ENCODE results near the gene SSTR3.

The SSTR3 gene

DNA sequence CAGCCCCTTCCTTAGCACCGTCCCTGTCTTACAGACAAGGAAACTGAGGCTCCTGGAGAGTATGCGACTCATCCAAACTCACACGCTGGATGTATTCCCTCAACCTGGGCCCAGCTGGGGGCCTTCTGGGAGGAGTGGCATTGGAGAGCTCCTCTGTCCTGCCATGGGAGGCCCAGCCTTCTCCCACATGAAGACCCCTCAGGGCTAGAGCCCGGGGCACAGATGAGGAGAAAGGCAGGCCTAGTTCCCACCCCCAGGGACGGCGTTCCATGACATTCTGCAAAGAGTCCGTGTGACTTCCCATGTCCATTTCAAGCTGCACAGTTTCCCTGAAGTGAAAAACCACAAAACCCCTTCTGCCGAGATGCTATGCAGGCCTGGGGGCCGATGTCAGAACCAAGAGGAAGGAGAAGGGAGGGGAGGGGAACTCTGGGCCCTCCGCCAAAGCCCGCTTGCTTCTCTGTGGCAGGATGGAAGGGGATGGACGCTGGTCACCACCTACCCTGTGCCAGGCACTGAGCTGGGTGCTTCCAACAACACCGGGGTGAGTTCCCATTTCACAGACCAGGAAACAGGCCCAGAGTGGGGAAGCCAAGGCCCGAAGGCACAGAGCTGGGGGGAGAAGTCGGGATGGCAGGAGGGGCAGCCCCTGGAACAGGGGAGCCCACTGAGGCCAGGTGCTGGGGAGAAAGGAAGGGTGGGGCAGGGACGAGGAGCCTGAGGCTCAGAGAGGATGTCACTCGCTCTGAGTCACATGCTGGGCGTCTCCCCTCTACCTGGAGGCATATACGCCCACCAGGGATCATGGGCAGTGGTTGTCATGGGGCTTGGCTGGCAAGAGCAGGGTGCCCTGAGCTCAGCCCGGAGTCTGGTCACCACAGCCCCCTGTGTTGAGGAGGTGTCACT lies 16.1 kb upstream of the SSTR3 start:
- peak; percentile 81 for DNase-seq

DNA sequence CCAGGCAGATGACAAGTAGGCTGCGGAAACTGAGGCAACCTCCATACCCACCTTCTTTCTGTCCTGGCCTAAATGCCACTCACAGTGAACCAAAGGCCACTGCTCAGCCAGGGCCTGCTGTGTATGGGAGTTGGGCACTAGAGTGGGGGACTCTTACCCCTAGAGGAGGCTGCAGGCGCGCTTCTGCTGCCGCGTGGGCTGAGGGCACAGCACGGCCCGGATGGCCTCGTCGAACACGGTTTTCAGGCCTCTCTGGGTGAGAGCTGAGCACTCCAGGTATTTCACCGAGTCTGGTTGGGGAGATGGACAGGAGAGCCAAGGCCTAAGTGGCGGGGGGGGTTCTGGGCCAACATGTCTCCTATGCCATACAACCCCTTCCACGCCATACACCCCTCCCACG lies 14.2 kb upstream of the SSTR3 start:
- no peak for DNase-seq

DNA sequence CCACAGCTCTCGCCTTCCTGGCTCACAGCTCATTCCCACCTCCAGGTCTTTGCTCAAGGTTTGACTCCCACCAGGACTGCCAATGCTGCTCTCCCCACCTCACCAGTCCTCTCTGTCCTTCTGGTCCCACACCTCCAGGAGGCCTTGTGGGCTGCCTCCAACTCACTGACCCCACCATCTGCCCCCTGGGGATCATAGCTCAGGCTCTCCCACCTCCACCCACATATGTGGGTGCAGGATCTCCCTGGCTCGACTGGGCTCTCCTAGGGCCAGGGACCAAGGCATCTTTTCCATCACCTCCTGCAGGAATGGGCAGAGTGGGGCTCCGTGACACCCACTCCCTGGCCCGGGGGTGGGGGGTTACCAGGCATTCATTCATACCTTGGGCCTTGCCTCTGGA lies 13.8 kb upstream of the SSTR3 start:
- no peak for DNase-seq

DNA sequence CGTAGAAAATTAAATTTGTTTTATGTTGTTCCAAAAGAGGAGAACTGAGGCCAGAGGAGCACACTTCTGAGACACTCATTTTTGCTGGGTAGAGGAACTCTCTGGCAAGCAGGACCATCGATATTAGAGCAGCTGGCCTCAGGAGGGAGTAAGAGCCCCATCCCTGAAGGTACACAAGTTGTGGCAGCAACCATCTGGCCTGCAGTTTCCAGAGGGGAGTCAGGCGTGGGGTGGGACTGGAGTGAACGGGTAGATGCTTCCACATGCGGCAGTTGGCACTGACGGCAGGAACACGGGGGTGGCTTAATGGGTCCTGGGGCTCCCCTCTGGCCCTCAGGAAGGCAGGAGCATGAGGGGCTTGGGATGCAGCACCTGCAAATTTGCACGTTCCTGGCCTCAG lies 13.2 kb upstream of the SSTR3 start:
- DNase-seq, result no peak

DNA sequence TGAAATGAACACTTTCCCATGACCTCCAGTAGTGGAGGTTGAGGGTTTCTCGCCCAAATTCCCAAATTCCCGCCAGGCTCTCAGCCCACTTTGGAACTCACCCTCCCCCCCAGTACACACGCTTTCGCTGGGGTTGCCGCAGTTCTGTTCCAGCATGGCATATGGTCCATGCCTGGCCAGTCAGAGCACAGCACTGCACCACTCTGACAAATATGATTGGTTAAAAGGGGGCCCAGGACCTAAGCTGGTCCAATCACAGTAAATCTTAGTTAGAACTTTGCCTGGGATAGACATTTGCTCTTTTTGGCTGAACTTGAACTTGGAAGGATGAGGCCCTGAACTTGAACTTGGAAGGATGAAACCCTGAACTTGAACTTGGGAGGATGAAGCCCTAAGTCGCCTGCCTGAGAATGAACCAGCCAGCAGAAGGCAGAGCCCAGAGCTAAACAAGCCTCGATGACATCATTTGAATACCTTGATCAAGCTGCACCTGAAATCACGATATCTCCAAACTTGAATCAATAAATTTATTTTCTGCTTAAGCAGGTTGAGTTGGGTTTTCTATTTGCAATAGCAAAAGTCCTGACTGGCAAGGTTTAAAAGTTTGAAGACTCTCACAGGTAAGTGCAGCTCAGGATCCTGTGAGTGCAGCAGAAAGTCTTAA lies 12.6 kb upstream of the SSTR3 start:
- DNase-seq, result no peak

DNA sequence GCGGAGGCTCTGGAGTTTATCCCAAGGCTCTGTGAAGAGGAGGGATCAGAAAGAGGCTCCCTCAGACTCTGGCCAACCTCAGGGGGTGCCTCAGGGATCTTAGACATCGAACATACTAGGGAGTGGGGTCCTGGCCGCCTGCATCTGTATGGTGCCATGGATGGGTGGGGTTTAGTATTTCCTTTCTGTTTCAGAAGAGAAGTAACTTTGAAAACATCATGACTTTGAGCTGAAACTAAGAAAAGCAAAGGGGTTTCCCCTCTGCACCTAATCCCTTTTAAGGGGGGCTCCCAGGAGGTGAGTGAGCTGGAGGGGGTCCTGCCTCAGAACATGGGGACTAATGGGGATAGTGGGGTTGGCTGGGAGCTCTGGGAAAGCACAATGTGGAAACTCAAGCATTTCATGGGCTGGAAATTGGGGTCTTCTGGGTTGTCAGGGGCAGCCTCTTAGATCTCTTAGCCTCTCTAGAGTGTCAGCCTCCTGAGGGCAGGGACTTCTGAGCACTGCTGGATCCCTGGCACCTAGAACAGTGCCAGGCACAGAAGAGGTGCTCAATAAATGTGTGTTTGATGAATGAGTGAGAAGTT lies 11.8 kb upstream of the SSTR3 start:
- no peak for DNase-seq

DNA sequence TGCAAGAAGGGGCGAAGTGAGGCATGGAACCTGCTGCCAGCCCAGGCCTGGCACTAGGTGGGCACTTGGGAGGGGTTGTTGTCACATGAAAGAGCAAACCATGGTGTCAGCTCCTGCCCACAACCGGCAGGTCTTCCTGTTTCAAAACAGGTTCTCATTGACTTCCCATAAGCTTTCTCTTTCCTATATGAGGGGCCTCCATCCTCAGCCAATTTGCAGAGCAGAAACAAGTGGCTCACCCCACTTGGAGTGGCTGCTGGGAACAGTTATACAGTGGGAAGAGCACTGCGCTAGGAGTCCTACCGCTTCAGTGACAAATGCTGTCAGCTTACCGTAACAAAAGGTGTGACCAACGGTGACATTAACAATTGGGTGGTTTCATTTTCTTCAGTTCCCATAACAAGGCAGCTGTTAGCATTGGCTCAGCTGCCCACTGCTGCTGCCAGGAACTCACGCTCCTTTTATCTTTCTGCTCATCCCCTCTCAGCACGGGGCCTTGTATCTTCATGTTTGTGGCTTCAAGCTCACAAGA lies 10.2 kb upstream of the SSTR3 start:
- DNase-seq, result peak; percentile 77

DNA sequence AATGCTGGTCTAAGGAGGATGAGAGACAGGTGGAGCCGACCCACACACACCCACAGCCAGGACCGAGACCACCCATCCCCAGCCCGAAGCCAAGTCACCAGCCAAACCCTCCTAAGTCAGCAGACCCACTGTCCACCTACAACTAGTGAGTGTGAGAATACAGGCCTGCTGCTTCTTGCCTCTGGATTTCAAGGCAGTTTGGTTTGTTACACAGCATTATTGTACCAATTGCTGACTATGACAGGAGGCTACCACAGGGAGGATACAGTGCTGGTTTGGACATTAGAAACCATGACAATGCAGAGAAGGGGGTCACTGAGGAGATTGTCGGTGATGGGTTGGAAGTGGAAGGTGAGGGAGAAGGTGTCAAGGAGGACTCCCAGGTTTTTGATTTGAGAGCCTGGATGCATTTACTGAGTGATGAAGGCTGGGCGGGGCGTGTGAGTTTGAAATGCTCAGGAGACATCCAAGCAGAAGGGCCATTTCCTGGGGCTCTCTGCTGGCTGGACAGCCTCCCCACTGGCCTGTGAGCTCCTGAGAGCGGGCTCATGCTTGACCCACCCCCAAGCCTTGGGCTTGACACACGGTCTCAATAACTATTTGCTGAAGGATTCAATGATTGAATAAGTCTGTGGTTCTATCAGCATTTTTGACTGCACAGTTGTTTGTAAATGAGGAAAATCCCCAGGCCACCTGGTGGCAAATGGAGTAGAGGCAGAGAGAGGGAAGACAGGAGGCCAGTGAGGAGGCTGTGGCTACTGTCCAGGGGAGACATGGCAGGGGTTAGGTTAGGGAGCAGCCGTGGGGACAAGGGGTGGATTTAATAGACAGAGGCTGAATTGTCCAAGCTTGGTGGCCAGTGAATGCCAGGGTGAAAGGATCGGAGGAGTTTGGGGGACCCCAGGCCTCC lies 9.4 kb upstream of the SSTR3 start:
- DNase-seq, result no peak

DNA sequence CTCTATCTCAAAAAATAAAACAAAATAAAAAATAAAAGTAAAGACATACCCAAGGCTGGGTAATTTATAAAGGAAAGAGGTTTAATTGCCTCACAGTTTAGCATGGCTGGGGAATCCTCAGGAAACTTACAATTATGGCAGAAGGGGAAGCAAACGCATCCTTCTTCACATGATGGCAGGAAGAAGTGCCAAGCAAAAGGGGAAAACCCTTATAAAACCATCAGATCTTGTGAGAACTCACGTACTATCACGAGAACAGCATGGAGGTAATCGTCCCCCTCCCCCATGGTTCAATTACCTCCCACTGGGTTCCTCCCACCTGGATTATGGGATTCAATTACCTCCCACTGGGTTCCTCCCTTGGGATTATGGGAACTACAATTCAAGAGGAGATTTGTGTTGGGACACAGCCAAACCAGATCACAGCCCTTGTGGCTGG lies 8.3 kb upstream of the SSTR3 start:
- no peak for DNase-seq

DNA sequence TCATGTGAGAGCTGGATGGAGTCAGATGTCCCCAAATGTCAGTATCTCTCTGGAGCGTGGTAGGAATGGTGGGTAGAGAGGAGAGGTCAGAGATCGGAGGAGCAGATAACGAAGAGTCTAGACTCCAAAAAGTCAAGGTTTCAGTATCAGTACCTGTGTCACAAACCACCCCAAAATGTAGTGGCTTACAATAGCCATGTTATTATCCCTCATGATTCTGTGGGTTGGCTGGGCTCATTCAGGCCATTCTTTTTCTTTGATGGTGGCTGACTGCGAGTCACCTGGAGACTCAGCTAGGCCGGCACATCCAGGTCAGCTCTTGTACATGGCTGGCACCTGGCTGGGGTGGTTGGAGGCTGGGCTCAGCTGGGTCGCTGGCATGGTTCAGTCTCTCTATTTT lies 7.3 kb upstream of the SSTR3 start:
- no peak for DNase-seq

DNA sequence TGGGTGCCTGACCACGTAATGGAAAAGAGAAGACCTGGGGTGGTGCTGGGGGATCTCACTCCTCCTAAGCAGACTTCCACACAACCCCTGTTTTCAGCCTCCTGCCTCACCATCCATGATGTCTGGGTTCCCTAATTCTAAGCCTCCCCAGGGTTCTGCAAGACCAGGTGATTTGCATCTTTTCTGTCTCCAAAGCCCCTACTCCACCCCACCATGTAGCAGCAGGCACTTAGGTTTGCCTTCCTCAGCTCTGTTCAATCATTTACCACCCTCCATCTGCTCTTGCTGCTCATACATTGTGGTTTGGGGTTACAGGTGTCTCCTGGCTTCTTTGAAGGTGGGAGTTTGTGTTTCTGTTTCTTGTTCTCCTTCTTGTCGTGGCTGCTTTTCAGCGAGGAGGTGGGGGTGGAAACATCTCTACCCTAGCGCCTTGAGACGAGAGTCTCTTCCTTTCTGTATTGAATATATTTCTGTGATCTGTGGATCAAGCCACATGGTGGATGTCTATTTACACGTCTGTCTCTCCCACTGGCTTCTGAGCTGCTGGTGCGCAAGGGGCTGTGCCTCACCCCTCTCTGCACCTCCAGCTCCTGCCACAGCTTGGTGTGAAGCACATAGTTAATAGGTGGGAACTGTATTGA lies 6.6 kb upstream of the SSTR3 start:
- peak; percentile 90 for DNase-seq

DNA sequence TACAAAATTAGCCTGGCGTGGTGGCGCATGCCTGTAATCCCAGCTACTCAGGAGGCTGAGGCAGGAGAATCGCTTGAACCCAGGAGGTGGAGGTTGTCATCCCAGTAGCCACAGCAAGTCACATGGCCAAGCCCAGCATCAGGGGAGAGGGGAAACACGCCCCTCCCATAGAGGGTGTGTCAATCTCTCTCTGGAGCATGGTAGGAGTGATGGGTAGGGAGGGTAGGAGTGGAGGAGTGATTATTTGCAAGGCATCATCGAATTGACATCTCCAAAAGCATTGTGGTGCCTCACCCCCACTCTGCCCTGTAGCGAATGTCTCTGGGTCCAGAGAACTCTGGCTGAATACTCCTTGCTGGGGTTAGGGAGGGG lies 6.1 kb upstream of the SSTR3 start:
- no peak for DNase-seq

DNA sequence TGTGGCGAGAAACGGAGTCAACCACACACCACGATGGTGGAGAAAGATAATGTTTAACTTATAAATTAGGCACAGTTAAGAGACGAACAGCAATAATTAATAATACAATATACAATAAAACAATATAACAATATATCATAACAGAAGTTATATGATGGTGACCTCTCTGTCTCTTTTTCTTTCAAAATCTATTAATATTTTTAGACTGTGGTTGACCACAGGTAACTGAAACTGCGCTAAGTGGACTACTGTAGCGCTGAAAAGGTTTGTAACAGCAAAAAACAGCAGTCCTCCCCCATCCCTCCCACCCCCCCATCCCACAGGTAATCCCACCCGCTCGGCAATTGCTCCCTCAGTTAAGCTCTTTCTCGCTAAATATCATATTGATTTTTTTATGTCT lies 3.6 kb upstream of the SSTR3 start:
- no peak for DNase-seq

DNA sequence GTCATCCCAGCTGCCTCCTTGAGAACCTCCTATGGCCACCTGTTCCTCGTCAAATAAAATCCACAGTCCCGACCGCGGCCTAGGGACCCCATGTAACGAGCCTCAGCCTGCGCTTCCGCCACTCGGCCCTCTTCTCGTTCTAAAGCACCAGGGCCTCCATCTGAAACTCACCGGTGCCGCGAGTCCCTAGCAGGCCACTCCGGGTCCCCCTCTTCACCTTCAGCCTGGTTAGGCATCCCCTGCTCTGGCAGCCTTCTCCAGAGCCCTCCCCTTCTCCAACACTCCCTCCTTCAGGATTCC lies 2.4 kb upstream of the SSTR3 start:
- DNase-seq, result peak; percentile 44

DNA sequence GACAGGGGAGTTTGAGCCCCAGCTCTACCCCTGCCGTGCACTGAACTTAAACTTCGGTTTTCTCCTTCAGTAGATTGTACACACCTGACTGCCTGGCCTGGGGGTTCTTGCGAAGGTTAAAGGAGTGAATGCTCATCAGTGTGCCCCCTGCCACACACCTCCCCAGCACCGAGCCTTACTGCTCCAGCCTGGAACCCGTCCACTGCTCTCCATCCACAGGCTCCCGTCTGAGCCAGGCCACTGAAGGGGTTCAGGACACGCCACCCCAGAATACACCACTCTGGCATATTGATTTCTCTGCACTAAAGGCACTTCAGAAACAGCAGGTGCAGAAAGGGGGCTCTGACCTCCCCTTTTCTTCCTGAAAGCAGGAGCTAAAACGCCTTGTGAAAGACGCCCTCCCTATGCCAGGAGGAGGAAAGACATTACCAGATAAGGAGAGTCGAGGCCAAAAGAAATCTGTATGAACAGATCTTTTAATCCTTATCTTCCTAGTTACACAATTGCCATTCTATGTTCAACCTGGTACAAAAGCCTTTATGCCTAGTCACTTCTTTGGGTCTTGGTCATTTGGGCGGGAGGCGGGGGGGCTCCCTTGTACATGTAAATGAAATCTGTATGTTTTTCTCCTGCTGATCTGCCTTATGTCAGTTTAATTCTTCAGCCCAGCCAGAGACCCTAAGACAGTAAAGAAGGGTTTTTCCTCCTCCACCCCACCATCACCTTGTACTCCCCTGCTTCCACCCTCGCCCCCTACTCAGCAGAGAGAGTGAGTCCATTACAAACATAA lies 1.9 kb upstream of the SSTR3 start:
- DNase-seq, result peak; percentile 50

DNA sequence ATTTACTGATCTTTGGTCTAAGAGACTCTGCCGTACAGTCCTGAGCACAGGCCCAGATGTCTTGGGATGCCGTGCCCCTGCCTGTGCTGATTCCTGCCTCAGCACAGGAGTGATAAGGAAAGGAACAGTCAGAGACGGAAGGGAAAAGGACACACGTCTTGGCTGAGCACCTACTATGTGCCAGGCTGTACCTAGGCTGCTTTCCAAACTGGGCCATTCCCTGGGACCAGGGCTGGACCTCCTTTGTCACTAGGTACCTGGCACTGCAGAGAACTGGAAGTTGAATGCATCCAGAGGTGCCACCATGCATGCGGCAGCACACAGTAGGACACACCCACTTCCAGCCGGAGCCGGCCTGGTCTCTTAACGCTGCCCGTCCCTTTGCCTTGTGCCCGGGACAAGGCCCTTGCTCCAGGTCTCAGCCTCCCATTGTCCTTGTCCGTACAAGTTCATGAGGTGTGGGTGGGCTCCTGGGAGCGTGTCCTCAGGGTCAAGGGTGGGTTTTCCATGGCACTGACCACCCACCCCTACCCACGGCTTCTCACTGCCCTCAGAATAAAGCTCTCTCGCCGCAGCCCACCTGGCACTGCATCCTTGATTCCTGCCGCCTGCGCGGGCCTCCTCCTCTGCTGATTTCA lies 1.1 kb upstream of the SSTR3 start:
- DNase-seq, result peak; percentile 60

DNA sequence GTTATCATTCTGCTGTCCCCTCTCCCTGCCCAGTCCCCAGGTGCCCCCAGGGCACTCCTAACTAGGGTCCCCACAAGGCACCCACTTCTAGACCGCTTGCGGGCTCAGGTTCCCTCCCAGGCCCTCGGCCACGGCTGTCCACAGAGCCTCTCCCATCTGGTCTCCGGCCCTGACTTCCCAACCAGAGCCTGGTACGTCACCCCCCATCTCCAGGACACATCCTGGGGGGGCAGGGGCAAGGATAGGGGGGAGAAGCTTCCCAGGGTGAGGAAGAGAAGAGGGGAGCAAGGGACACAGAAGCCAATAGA lies 457 bp downstream of the SSTR3 start:
- DNase-seq, result no peak

DNA sequence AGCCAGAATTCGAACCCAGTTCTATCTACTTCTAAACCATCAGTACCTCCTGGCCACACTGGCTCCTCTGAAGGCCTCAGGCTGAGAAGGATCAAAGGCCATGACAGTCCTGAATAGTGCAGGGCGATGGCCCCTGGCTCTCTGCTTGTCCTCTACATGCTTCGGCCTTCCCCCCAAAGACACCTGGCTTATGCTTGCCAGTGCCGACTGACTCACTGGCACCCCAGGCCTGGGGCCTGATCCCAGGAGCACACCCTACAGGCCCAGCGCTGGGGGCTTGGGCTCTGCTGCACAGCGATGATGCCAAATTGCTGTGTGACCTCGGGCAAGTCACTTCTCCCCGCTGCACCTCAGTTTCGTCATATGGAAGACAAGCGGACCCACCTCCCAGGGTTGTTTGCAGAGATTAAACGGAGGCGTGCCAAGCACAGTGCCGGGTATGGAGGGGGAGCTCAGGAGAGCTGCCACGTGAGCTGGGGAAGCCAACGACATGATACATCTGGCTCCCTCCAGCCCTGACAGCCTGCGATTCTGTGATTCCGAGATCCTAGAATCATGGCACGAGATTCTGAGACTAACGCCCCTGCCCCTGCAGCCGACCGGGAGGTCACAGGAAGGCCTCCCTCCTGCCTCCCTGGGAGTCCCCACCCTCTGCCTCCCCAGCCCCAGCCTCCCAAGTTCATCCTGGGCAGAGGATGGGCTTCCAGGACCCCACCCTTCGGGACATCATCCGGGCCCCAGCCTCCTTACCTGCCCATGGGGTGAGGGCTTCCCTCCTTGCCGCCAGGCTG lies 1.0 kb downstream of the SSTR3 start:
- no peak for DNase-seq

DNA sequence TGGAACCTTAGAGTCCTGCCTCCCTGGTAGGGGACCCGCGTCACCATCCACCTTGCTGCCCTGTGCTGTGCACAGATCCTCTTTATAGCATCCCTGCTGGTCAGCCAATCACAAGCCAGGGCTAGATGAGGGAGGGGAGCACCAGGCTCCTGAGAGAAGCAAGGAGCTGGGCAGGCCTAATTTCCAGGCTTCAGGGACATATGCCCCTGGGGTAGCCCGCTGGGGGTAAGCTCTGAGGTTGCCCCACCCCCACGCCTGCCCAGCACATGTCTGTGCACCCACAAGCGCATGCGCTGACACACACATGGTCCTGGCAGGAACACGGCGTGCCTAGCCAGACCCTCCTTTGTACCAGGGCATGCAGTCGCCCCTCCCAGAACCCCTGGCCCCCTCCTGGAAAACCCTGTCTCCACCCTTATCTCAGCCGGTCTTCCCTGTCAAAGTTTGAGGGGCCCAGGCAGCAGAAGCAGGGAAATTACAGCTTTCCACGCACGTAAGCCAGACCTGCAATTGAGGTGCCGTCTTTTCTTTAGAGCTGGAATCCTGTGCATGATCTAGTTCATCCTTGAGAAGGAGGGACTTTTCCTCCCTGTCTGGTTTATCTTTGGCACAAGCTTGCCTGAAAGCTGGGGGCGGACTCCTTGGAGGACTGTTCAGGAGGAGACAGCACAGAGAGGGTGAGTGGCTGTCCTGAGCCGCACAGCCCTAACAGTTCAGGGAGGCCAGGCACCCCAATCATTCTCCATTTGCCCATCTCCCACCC lies 2.1 kb downstream of the SSTR3 start:
- DNase-seq, result no peak

All from activated effector memory CD4-positive, alpha-beta T cell treated with anti-CD3 and anti-CD28 coated beads, Interleukin-2, amount 50 U/mL, for 16 hours (primary cell).